Kidney (tissue), 14 donors: ENCODE measurements around the gene PIM3. TPM values are rescaled to one million over a fixed set of nuclear protein-coding genes. Genes with fewer than 3 reads are reported as not detected.

ENCODE experiments used
- DNase-seq, 5 donors: peaks; one replicate each; pipeline ENCODE4 v3.0.0-alpha.2; 2013 to 2020
- FAIRE-seq: peaks from 2 replicates; lab custom pipeline; 2012; peaks lifted over from hg19 to GRCh38; lab: Jason Lieb, UNC
- H3K27ac ChIP-seq, 2 donors: one replicate each; pipeline ENCODE4 v1.7.0; 2013; ENCODE audit warnings: low read depth in 2 of 2, low read length in 2 of 2, inconsistent platforms in 1 of 2
- H3K27me3 ChIP-seq: one replicate; pipeline ENCODE4 v1.7.1; 2013; ENCODE audit warnings: low read length, inconsistent platforms; ENCODE audit not compliant: control insufficient read depth, insufficient read depth
- H3K36me3 ChIP-seq, 3 donors: one replicate each; pipeline versions ENCODE4 v1.7.0 to v1.7.1; 2013; ENCODE audit warnings: low read length in 3 of 3, control low read depth in 1 of 3, inconsistent platforms in 1 of 3; ENCODE audit not compliant: insufficient read depth in 3 of 3, control insufficient read depth in 2 of 3
- H3K4me1 ChIP-seq, 3 donors: one replicate each; pipeline versions ENCODE4 v1.7.0 to v1.7.1; 2013; ENCODE audit warnings: low read length in 3 of 3, inconsistent platforms in 1 of 3, low read depth in 1 of 3; ENCODE audit not compliant: control insufficient read depth in 2 of 3, insufficient read depth in 2 of 3
- H3K4me3 ChIP-seq, 3 donors: one replicate each; pipeline versions ENCODE4 v1.7.0 to v1.8.1; 2013; ENCODE audit warnings: low read length in 3 of 3, control low read depth in 1 of 3, inconsistent platforms in 1 of 3
- H3K9ac ChIP-seq, 3 donors: one replicate each; pipeline versions ENCODE4 v1.7.0 to v1.7.1; 2013; ENCODE audit warnings: low read length in 3 of 3, control low read depth in 1 of 3, inconsistent platforms in 1 of 3
- H3K9me3 ChIP-seq, 3 donors: one replicate each; pipeline versions ENCODE4 v1.7.0 to v1.7.1; 2013; ENCODE audit warnings: low read length in 3 of 3, control low read depth in 1 of 3, inconsistent platforms in 1 of 3; ENCODE audit not compliant: control insufficient read depth in 2 of 3, insufficient read depth in 1 of 3
- intact Hi-C: fragments of 100-400 bp; cut with DNase I; formaldehyde crosslinking; loops from one replicate; pipeline ENCODE4 v1.11.1; 2022
- polyA plus RNA-seq: library from polyadenylated mRNA; stranded (reverse); fragments of 350-450 nt; fragmentation: Illumina TruSeq; extraction: RNeasy Lipid Tissue Mini Kit (QIAGEN cat#74804); gene quantifications from one replicate; pipeline ENCODE4 v1.2.3, GENCODE V29; 2014; ENCODE audit warnings: low read depth, low replicate concordance; ENCODE audit not compliant: insufficient read depth
- total RNA-seq: library from RNA; stranded (reverse); fragmentation: NEBNext Ultra II Directional; extraction: Animal tissue kit (Norgen Biotek cat#: 25700); gene quantifications from one replicate; pipeline ENCODE4 v1.2.1, GENCODE V29; 2021
- TF ChIP-seq, protein P1 (sequence below): IDR thresholded peaks from 3 replicates; pipeline ENCODE4 v1.5.1; 2012; ENCODE audit warnings: mild to moderate bottlenecking, moderate library complexity, borderline replicate concordance; ENCODE audit not compliant: insufficient read depth; ENCODE audit errors: extremely low read depth
- donor health status: control.
- donor health status: control.
- donor health status: control.
- donor health status: control.
- donor health status: control.
- donor health status: DM: yes; HTN: yes; CAD: no.
- donor health status: Normal renal cell carcinoma (clear cell type).

Gene PIM3
- total and polyA plus RNA-seq, 2 donors from 2014 or later = 96.5 to 107 TPM

GRCh38 chr22:49934160-49934890 is 26.2 kb upstream of the PIM3 start:
- TF ChIP-seq, protein P1, sequence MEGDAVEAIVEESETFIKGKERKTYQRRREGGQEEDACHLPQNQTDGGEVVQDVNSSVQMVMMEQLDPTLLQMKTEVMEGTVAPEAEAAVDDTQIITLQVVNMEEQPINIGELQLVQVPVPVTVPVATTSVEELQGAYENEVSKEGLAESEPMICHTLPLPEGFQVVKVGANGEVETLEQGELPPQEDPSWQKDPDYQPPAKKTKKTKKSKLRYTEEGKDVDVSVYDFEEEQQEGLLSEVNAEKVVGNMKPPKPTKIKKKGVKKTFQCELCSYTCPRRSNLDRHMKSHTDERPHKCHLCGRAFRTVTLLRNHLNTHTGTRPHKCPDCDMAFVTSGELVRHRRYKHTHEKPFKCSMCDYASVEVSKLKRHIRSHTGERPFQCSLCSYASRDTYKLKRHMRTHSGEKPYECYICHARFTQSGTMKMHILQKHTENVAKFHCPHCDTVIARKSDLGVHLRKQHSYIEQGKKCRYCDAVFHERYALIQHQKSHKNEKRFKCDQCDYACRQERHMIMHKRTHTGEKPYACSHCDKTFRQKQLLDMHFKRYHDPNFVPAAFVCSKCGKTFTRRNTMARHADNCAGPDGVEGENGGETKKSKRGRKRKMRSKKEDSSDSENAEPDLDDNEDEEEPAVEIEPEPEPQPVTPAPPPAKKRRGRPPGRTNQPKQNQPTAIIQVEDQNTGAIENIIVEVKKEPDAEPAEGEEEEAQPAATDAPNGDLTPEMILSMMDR = no peak
- H3K4me3 ChIP-seq = peak overlapping the region in 1 of 3 donors; percentile 29
- no peaks in the 10 kb centered on the region for H3K9me3 ChIP-seq
- intact Hi-C loops = no loop called here
- DNase-seq = peak in 2 of 5 donors; percentile 73 to 93
- FAIRE-seq = no peak
- H3K4me1 ChIP-seq = peaks cover 0 to 48% (median 3%) of the 10 kb centered on the region in 3 donors
- H3K36me3 ChIP-seq = no peaks in the 10 kb centered on the region
- peak overlapping the region; percentile 86 to 93 for H3K27ac ChIP-seq
- H3K27me3 ChIP-seq = no peaks in the 10 kb centered on the region
- peak overlapping the region in 2 of 3 donors; percentile 17 to 55 for H3K9ac ChIP-seq

GRCh38 chr22:49934891-49935557 is 25.5 kb upstream of the PIM3 start:
- no peaks in the 10 kb centered on the region for H3K36me3 ChIP-seq
- TF ChIP-seq, protein P1 = no peak
- H3K27me3 ChIP-seq = no peaks in the 10 kb centered on the region
- peaks cover 0 to 43% (median 3%) of the 10 kb centered on the region in 3 donors for H3K4me1 ChIP-seq
- peak overlapping the region in 1 of 3 donors; percentile 29 for H3K4me3 ChIP-seq
- peak overlapping the region; percentile 86 to 93 for H3K27ac ChIP-seq
- peak in 4 of 5 donors; percentile 39 to 98 (median 73) for DNase-seq
- intact Hi-C loops = no loop called here
- H3K9ac ChIP-seq = peak overlapping the region in 2 of 3 donors; percentile 17 to 55
- no peak for FAIRE-seq
- no peaks in the 10 kb centered on the region for H3K9me3 ChIP-seq

GRCh38 chr22:49935561-49935960 is 25.0 kb upstream of the PIM3 start:
- H3K27ac ChIP-seq = no peak overlapping the region
- no peaks in the 10 kb centered on the region for H3K9me3 ChIP-seq
- H3K36me3 ChIP-seq = no peaks in the 10 kb centered on the region
- H3K4me1 ChIP-seq = peaks cover 0 to 40% (median 3%) of the 10 kb centered on the region in 3 donors
- TF ChIP-seq, protein P1 = no peak
- DNase-seq (peak in 1 of 5 donors; percentile 90), FAIRE-seq (no peak)
- H3K27me3 ChIP-seq = no peaks in the 10 kb centered on the region
- no peak overlapping the region for H3K9ac ChIP-seq
- intact Hi-C loops = no loop called here
- no peak overlapping the region for H3K4me3 ChIP-seq
